ENCODE measurements around the gene ALDH1A3. TPM values are rescaled to one million over a fixed set of nuclear protein-coding genes. Genes with fewer than 3 reads are reported as not detected.

Gene ALDH1A3
- total and polyA plus RNA-seq, 2 experiments from 2014 or later = 4.0 to 19.8 TPM

DNA sequence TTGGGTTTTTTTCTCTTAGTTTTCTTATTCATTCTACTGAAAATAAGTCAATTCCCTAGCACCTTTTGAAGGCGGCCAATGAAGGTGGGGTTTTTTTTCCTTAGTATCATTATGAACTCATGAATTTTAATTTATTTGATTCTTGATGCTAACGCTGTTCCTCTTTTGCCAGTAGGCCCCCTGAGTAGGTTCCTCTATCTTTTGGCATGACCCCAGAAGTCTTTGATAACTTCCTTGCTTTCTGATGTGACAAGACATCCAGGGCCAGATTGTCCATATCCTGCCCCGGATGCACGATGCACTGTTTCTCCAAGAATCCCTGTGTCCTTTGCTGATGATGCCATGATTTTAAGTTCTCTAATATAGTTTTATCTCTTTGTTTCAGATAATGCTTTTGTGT lies 60.2 kb downstream of the ALDH1A3 start (continued):
- TF ChIP-seq, protein P1, sequence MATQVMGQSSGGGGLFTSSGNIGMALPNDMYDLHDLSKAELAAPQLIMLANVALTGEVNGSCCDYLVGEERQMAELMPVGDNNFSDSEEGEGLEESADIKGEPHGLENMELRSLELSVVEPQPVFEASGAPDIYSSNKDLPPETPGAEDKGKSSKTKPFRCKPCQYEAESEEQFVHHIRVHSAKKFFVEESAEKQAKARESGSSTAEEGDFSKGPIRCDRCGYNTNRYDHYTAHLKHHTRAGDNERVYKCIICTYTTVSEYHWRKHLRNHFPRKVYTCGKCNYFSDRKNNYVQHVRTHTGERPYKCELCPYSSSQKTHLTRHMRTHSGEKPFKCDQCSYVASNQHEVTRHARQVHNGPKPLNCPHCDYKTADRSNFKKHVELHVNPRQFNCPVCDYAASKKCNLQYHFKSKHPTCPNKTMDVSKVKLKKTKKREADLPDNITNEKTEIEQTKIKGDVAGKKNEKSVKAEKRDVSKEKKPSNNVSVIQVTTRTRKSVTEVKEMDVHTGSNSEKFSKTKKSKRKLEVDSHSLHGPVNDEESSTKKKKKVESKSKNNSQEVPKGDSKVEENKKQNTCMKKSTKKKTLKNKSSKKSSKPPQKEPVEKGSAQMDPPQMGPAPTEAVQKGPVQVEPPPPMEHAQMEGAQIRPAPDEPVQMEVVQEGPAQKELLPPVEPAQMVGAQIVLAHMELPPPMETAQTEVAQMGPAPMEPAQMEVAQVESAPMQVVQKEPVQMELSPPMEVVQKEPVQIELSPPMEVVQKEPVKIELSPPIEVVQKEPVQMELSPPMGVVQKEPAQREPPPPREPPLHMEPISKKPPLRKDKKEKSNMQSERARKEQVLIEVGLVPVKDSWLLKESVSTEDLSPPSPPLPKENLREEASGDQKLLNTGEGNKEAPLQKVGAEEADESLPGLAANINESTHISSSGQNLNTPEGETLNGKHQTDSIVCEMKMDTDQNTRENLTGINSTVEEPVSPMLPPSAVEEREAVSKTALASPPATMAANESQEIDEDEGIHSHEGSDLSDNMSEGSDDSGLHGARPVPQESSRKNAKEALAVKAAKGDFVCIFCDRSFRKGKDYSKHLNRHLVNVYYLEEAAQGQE (IDR thresholded peaks at IDR 0.05; ENCODE audit: unreplicated experiment) = no peak
- no peak for TF ChIP-seq JUNB (IDR thresholded peaks at IDR 0.05; ENCODE audit: unreplicated experiment)
- TF ChIP-seq NANOG (IDR thresholded peaks at IDR 0.05; ENCODE audit: borderline replicate concordance) = no peak
- no peak for TF ChIP-seq CTCF (conservative IDR thresholded peaks at IDR 0.05; ENCODE audit: low read depth in 2 of 2)
- TF ChIP-seq ZNF331 (CRISPR knock-in tag; IDR thresholded peaks at IDR 0.05; ENCODE audit: low read depth) = no peak
- TF ChIP-seq EZH2phosphoT487 (IDR thresholded peaks at IDR 0.05; ENCODE audit: unreplicated experiment) = no peak
- TF ChIP-seq, protein P2, sequence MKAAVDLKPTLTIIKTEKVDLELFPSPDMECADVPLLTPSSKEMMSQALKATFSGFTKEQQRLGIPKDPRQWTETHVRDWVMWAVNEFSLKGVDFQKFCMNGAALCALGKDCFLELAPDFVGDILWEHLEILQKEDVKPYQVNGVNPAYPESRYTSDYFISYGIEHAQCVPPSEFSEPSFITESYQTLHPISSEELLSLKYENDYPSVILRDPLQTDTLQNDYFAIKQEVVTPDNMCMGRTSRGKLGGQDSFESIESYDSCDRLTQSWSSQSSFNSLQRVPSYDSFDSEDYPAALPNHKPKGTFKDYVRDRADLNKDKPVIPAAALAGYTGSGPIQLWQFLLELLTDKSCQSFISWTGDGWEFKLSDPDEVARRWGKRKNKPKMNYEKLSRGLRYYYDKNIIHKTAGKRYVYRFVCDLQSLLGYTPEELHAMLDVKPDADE (IDR thresholded peaks at IDR 0.05) = no peak
- TF ChIP-seq EZH2 (IDR thresholded peaks at IDR 0.05; ENCODE audit: low read depth, unreplicated experiment) = no peak

DNA sequence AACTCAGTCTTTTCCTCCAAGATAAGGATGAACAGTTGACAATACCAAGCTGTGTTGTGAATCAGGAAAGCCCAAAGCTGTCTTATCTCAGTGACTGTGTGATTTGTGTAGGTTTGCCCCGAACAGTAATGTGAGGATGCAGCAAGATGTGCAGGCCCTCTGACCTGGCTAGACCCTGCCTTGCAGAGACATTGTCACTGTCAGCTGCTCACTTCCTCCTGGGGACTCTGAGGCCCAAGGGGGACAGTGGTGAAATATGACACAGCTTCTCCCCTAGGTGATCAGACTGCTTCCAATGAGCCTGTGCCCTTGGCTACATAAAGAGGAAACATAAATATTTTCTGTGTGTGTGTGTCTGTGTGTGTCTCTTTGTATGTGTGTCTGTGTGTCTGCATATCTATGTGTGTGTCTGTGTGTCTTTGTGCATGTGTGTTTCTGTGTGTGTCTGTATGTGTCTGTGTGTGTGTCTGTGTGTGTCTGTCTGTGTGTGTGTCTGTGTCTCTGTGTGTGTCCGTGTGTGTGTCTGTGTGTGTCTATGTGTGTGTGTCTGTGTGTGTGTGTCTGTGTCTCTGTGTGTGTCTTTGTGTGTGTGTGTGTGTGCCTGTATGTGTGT lies 61.2 kb downstream of the ALDH1A3 start:
- Histone ChIP-seq H3K9me2 (ENCODE audit: insufficient read depth) (no peaks in the 10 kb centered on the region), H4K20me1 (replicated peaks; ENCODE audit: insufficient read depth) (no peaks in the 10 kb centered on the region), H3K27me3 (ENCODE audit: insufficient read depth) (no peaks in the 10 kb centered on the region), H3K79me2 (replicated peaks; ENCODE audit: insufficient read depth) (no peaks in the 10 kb centered on the region), H3K4me3 (no peak overlapping the region), H3K4me2 (no peak overlapping the region), H2AFZ (no peak overlapping the region), H3K4me1 (ENCODE audit: insufficient read depth) (no peaks in the 10 kb centered on the region), H3F3A (replicated peaks; ENCODE audit: low read depth) (no peaks in the 10 kb centered on the region), H3K36me3 (ENCODE audit: insufficient read depth) (no peaks in the 10 kb centered on the region), H3K27ac (ENCODE audit: low read depth) (no peak overlapping the region)
- H3K9me3 Mint-ChIP-seq = no peaks in the 10 kb centered on the region
- ATAC-seq (no peak), DNase-seq (ENCODE audit: low spot score) (no peak)
- TF ChIP-seq ZNF114 (CRISPR knock-in tag; IDR thresholded peaks at IDR 0.05) (no peak), JUNB (IDR thresholded peaks at IDR 0.05; ENCODE audit: unreplicated experiment) (no peak), STAT1 (IDR thresholded peaks at IDR 0.05; ENCODE audit: unreplicated experiment) (no peak)
- H3K4me3 Mint-ChIP-seq = no peak overlapping the region
- no peaks in the 10 kb centered on the region for H3K36me3 Mint-ChIP-seq (ENCODE audit: low read depth)
- no peak overlapping the region for H3K27ac Mint-ChIP-seq
- H3K27me3 Mint-ChIP-seq (ENCODE audit: insufficient read depth, low read depth, poor library complexity) = no peaks in the 10 kb centered on the region
- H3K4me1 Mint-ChIP-seq = no peaks in the 10 kb centered on the region
